ENCODE measurements around the gene FOXP1. TPM values are rescaled to one million over a fixed set of nuclear protein-coding genes. Genes with fewer than 3 reads are reported as not detected.

Gene FOXP1
- total and polyA plus RNA-seq, 2 experiments from 2014 or later = 121 to 132 TPM

GRCh38 chr3:71388535-71389120, 194.9 kb downstream of the FOXP1 start:
- TF ChIP-seq CTCF (IDR thresholded peaks at IDR 0.05; ENCODE audit: low read depth, low read length) = no peak
- Histone ChIP-seq H3K27ac (no peak overlapping the region), H3K27me3 (no peaks in the 10 kb centered on the region), H3K9me3 (ENCODE audit: low read depth) (no peaks in the 10 kb centered on the region), H3K36me3 (no peaks in the 10 kb centered on the region), H3K4me1 (ENCODE audit: low read depth) (peaks cover 19% of the 10 kb centered on the region), H3K4me3 (no peak overlapping the region)
- DNase-seq (ENCODE audit: low read depth in 1 of 2, low spot score in 1 of 2) = no peak

GRCh38 chr3:71387586-71387985, 195.9 kb downstream of the FOXP1 start:
- H3K9me3 ChIP-seq (ENCODE audit: low read depth) = no peaks in the 10 kb centered on the region
- H3K27ac ChIP-seq = no peak overlapping the region
- DNase-seq (ENCODE audit: low read depth in 1 of 2, low spot score in 1 of 2) = no peak
- H3K36me3 ChIP-seq = no peaks in the 10 kb centered on the region
- TF ChIP-seq CTCF (IDR thresholded peaks at IDR 0.05; ENCODE audit: low read depth, low read length) = no peak
- no peaks in the 10 kb centered on the region for H3K27me3 ChIP-seq
- H3K4me1 ChIP-seq (ENCODE audit: low read depth) = peaks cover 19% of the 10 kb centered on the region
- H3K4me3 ChIP-seq = no peak overlapping the region

- Histone ChIP-seq H3K9me3 (ENCODE audit: low read depth) (no peaks in the 10 kb centered on the region), H3K4me1 (ENCODE audit: low read depth) (peaks cover 17% of the 10 kb centered on the region), H3K27ac (peak overlapping the region; percentile 59), H3K27me3 (no peaks in the 10 kb centered on the region), H3K36me3 (no peaks in the 10 kb centered on the region), H3K4me3 (no peak overlapping the region)
- peak in 1 of 2 donors; percentile 43 for DNase-seq (ENCODE audit: low read depth in 1 of 2, low spot score in 1 of 2)
- no peak for TF ChIP-seq CTCF (IDR thresholded peaks at IDR 0.05; ENCODE audit: low read depth, low read length)
Observed at GRCh38 chr3:71384837-71385716, 198.5 kb downstream of the FOXP1 start.

GRCh38 chr3:71384388-71384787, 199.1 kb downstream of the FOXP1 start:
- no peaks in the 10 kb centered on the region for H3K9me3 ChIP-seq (ENCODE audit: low read depth)
- H3K4me1 ChIP-seq (ENCODE audit: low read depth) = peaks cover 13% of the 10 kb centered on the region
- H3K27ac ChIP-seq = peak overlapping the region; percentile 59
- no peaks in the 10 kb centered on the region for H3K36me3 ChIP-seq
- H3K4me3 ChIP-seq = no peak overlapping the region
- TF ChIP-seq CTCF (IDR thresholded peaks at IDR 0.05; ENCODE audit: low read depth, low read length) = no peak
- H3K27me3 ChIP-seq = no peaks in the 10 kb centered on the region
- DNase-seq (ENCODE audit: low read depth in 1 of 2, low spot score in 1 of 2) = no peak

GRCh38 chr3:71380096-71380495, 203.4 kb downstream of the FOXP1 start:
- Histone ChIP-seq H3K4me1 (ENCODE audit: low read depth) (peaks cover 18% of the 10 kb centered on the region), H3K27ac (peak overlapping the region; percentile 1), H3K4me3 (no peak overlapping the region), H3K36me3 (no peaks in the 10 kb centered on the region), H3K27me3 (no peaks in the 10 kb centered on the region), H3K9me3 (ENCODE audit: low read depth) (no peaks in the 10 kb centered on the region)
- DNase-seq (ENCODE audit: low read depth in 1 of 2, low spot score in 1 of 2) = no peak
- no peak for TF ChIP-seq CTCF (IDR thresholded peaks at IDR 0.05; ENCODE audit: low read depth, low read length)

Data from cardiac muscle cell (in vitro differentiated cells and primary cell).